ENCODE measurements around the gene TTF1. TPM values are rescaled to one million over a fixed set of nuclear protein-coding genes. Genes with fewer than 3 reads are reported as not detected.
A peak's percentile ranks its signal among the peaks of the same experiment; 100 is the strongest.
"Not testable (repeated sequence)": the region's sequence is repeated elsewhere in the genome, so short reads cannot be mapped to it uniquely, and the experiment has no call there.

Gene TTF1
- total RNA-seq, 1 donor from 2014 or later = 11.3 TPM

DNA sequence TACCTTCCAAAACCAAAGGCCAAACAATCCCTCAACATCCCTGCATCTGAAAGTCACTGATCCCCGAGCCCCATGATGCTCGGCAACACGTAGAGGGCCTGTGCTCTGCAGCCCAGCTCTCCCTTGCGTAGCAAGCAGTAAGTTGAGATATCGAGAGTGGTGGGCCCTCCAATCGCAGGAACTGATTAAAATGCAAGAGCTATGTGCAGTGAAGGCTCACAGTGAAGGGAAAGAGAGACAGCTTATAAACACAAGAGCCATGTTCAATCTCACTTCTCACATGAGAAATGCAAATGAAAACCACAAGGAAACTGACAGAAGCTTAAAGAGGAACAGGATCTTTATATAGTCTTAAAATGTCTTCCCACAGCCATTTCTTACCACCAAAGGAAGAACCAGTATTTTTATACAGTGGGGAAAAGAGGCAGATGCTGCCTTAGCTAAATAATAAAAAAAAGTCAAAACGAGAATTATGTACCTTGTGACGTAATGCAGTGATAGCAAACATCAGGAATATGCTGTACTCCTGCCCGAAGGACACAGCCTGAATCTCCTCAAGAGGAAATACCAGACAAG lies 24.6 kb downstream of the TTF1 start:
- DNase-seq (ENCODE audit: extremely low spot score, unreplicated experiment) = no peak
- Mint-ChIP-seq H3K4me1 (ENCODE audit: unreplicated experiment) (no peaks in the 10 kb centered on the region), H3K27ac (ENCODE audit: unreplicated experiment) (no peak overlapping the region), H3K36me3 (ENCODE audit: unreplicated experiment) (peaks cover 37% of the 10 kb centered on the region), H3K4me3 (ENCODE audit: unreplicated experiment) (no peak overlapping the region), H3K27me3 (ENCODE audit: unreplicated experiment) (no peaks in the 10 kb centered on the region), H3K9me3 (ENCODE audit: unreplicated experiment) (no peaks in the 10 kb centered on the region)
- TF ChIP-seq, protein P1, sequence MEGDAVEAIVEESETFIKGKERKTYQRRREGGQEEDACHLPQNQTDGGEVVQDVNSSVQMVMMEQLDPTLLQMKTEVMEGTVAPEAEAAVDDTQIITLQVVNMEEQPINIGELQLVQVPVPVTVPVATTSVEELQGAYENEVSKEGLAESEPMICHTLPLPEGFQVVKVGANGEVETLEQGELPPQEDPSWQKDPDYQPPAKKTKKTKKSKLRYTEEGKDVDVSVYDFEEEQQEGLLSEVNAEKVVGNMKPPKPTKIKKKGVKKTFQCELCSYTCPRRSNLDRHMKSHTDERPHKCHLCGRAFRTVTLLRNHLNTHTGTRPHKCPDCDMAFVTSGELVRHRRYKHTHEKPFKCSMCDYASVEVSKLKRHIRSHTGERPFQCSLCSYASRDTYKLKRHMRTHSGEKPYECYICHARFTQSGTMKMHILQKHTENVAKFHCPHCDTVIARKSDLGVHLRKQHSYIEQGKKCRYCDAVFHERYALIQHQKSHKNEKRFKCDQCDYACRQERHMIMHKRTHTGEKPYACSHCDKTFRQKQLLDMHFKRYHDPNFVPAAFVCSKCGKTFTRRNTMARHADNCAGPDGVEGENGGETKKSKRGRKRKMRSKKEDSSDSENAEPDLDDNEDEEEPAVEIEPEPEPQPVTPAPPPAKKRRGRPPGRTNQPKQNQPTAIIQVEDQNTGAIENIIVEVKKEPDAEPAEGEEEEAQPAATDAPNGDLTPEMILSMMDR (IDR thresholded peaks at IDR 0.05) = no peak

DNA sequence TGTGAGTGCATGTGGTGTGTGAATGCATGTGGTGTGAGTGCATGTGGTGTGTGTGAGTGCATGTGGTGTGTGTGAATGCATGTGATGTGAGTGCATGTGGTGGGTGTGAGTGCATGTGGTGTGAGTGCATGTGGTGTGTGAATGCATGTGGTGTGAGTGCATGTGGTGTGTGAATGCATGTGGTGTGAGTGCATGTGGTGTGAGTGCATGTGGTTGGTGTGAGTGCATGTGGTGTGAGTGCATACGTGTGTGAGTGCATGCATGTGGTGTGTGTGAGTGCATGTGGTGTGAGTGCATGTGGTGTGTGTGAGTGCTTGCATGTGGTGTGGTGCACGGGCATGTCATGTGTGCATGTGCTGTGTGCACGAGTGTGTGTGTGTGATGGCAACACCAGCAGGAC lies 28.2 kb downstream of the TTF1 start:
- peaks cover 24% of the 10 kb centered on the region for H3K36me3 Mint-ChIP-seq (ENCODE audit: unreplicated experiment)
- H3K27ac Mint-ChIP-seq (ENCODE audit: unreplicated experiment); DNase-seq (ENCODE audit: extremely low spot score, unreplicated experiment); H3K4me1 Mint-ChIP-seq (ENCODE audit: unreplicated experiment); H3K9me3 Mint-ChIP-seq (ENCODE audit: unreplicated experiment); H3K4me3 Mint-ChIP-seq (ENCODE audit: unreplicated experiment); H3K27me3 Mint-ChIP-seq (ENCODE audit: unreplicated experiment): not testable (repeated sequence)

DNA sequence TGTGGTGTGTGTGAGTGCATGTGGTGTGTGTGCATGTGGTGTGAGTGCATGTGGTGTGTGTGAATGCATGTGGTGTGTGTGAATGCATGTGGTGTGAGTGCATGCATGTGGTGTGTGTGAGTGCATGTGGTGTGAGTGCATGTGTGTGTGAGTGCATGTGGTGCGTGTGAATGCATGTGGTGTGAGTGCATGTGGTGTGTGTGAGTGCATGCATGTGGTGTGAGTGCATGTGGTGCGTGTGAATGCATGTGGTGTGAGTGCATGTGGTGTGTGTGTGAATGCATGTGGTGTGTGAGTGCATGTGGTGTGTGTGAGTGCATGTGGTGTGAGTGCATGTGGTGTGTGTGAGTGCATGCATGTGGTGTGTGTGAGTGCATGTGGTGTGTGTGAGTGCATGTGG lies 28.9 kb downstream of the TTF1 start:
- not testable (repeated sequence) for H3K4me3 Mint-ChIP-seq (ENCODE audit: unreplicated experiment); H3K27ac Mint-ChIP-seq (ENCODE audit: unreplicated experiment); H3K27me3 Mint-ChIP-seq (ENCODE audit: unreplicated experiment); H3K4me1 Mint-ChIP-seq (ENCODE audit: unreplicated experiment); DNase-seq (ENCODE audit: extremely low spot score, unreplicated experiment); H3K9me3 Mint-ChIP-seq (ENCODE audit: unreplicated experiment)
- peaks cover 20% of the 10 kb centered on the region for H3K36me3 Mint-ChIP-seq (ENCODE audit: unreplicated experiment)

DNA sequence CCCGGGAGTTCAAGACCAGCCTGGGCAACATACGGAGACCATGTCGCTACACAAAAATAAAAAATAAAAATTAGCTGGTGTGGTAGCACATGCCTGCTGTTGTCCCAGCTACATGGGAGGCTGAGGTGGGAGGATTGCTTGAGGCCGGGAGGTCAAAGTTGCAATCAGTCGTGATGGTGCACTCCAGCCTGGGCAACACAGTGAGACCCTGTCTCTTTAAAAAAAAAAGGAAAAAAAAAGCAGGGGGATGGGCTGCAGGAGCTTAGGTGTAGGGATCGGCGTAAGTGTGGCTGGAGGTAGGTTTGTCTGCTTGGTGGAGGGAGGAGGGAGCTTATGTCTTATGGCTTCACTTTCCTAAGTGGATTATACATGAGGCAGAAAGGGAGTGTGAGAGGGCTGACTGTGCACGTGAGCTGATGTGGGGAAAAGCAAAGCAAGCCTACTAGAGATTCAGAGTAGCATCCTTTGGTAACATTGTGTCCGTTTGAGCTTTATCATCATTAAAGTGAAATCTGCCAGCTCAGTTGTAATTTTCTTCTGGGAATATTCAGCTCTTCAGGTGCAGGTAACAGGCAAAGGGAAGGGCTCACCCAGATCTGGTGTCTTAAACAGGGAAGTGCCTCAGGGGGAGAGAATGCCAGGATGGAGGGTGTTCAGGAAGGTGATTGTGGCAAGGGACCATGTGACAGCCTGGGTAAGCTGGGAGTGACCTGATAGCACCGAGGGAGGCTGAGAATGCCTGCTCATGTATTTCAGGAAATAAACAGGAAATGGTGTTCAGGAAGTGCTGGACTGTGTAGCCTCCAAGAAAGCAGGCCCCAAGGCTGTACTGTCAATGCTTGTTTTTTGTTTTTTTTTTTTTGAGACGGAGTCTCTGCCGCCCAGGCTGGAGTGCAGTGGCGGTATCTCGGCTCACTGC lies 34.2 kb downstream of the TTF1 start:
- H3K9me3 Mint-ChIP-seq (ENCODE audit: unreplicated experiment) = no peaks in the 10 kb centered on the region
- DNase-seq (ENCODE audit: extremely low spot score, unreplicated experiment) = no peak
- H3K4me1 Mint-ChIP-seq (ENCODE audit: unreplicated experiment) = peaks cover 5% of the 10 kb centered on the region
- H3K4me3 Mint-ChIP-seq (ENCODE audit: unreplicated experiment) = no peak overlapping the region
- H3K27me3 Mint-ChIP-seq (ENCODE audit: unreplicated experiment) = peaks cover 3% of the 10 kb centered on the region
- H3K36me3 Mint-ChIP-seq (ENCODE audit: unreplicated experiment) = peaks cover 10% of the 10 kb centered on the region
- H3K27ac Mint-ChIP-seq (ENCODE audit: unreplicated experiment) = peak overlapping the region; percentile 60
- TF ChIP-seq, protein P1 (IDR thresholded peaks at IDR 0.05) = no peak

DNA sequence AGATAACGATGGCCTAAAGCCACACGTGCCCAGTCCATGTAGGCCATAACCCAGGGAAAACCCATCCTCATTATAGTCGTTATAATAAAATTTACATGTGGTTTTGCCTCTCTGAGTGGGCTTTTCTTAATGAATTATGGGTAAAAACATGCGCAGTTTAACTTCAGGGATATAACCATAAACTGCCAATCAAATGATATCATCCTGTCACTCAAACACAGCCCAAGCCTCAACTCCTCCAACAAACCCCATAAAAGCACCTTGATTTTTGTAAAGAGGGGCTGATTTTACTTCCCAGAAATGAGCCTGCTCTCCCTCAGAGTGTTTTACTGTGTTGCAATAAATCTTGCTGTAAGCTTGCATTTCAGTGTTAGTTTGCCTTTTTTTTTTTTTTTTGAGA lies 36.0 kb downstream of the TTF1 start:
- peaks cover 3% of the 10 kb centered on the region for H3K27me3 Mint-ChIP-seq (ENCODE audit: unreplicated experiment)
- TF ChIP-seq, protein P1 (IDR thresholded peaks at IDR 0.05) = no peak
- H3K27ac Mint-ChIP-seq (ENCODE audit: unreplicated experiment) = no peak overlapping the region
- peaks cover 5% of the 10 kb centered on the region for H3K4me1 Mint-ChIP-seq (ENCODE audit: unreplicated experiment)
- no peak for DNase-seq (ENCODE audit: extremely low spot score, unreplicated experiment)
- peaks cover 4% of the 10 kb centered on the region for H3K36me3 Mint-ChIP-seq (ENCODE audit: unreplicated experiment)
- H3K4me3 Mint-ChIP-seq (ENCODE audit: unreplicated experiment) = no peak overlapping the region
- no peaks in the 10 kb centered on the region for H3K9me3 Mint-ChIP-seq (ENCODE audit: unreplicated experiment)

DNA sequence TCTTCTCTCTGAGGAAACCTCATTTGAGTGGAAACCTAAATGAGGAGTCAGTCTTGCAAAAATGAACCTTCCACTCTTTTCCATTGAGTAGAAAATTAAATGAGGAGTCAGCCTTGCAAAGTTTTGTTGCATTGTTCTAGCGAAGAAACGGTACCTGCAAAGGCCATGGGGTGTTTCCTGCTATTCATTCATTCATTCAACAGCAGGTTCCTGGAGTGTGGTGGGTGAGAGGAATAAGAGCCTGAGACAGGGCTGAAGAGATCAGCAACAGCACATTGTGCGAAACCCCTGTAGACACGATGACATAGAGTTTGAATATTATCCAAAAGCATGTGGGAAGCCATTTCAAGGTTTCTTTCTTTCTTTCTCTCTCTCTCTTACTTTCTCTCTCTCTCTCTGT lies 37.2 kb downstream of the TTF1 start:
- Mint-ChIP-seq H3K4me3 (ENCODE audit: unreplicated experiment) (no peak overlapping the region), H3K27me3 (ENCODE audit: unreplicated experiment) (peaks cover 3% of the 10 kb centered on the region), H3K9me3 (ENCODE audit: unreplicated experiment) (no peaks in the 10 kb centered on the region), H3K27ac (ENCODE audit: unreplicated experiment) (no peak overlapping the region), H3K4me1 (ENCODE audit: unreplicated experiment) (peaks cover 5% of the 10 kb centered on the region), H3K36me3 (ENCODE audit: unreplicated experiment) (no peaks in the 10 kb centered on the region)
- no peak for DNase-seq (ENCODE audit: extremely low spot score, unreplicated experiment)
- TF ChIP-seq, protein P1 (IDR thresholded peaks at IDR 0.05) = no peak
